Measurements from ENCODE around the gene DUOX1. TPM values are rescaled to one million over a fixed set of nuclear protein-coding genes. Genes with fewer than 3 reads are reported as not detected.
"Not testable (repeated sequence)": the region's sequence is repeated elsewhere in the genome, so short reads cannot be mapped to it uniquely, and the experiment has no call there.

The DUOX1 gene
- total RNA-seq (2014; rRNA removed; shearing (Covaris generic)), result not detected in 2 replicates

DNA sequence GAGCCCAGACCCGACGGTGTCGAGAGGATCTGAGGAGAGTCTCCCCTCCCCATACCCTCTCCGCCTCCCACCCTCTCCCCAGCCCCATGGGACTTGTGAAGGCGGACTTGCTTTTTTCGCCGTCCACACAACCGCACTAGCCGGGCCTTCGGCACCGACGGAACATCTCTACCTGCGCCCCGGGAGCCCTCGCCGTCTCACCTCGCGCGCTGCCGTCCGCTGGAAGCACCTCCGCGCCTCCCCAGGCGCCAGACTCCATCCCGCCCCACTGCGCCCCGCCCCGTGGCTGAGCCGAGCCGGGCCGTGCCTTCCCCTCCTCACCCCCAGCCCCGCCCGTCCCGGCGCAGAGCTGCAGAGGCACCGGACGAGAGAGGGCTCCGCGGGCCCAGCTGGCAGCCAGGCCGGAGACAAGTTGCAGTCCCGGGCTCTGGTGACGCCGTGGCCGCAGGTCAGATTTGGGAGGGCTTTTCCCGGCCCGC, at the start of gene DUOX1, which contains the start of gene DUOXA1:
DUOX1 (plus strand) TSS at position 344 of the 479 bp plus-strand sequence. CDS start 1,973 bp downstream, outside the sequence.
DUOXA1 (minus strand) TSS at position 229 of the 479 bp plus-strand sequence. CDS start 6,865 bp downstream, outside the sequence.
- DNase-seq (ENCODE audit: low read depth), result no peak

DNA sequence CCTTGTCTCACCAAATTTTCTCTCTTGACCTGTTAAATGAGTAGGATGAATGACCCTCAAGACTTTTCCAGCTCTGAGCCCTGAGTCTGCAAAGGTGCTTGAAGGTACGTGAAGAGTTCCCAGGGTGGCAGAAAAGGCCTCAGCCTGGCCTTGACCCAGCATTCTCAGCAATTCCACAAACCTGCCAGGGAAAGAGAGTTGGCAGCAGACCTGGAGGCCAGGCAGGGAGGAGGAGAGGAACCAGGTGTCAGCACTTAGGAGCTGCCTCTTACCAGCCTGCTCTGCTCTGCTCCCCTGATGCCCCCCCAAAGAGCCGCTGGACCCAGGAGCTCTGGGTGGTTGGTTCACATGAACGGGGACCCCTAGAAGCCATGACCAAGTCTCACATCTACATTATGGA, 49.2 kb upstream of the DUOX1 start:
- not testable (repeated sequence) for DNase-seq (ENCODE audit: low read depth)

DNA sequence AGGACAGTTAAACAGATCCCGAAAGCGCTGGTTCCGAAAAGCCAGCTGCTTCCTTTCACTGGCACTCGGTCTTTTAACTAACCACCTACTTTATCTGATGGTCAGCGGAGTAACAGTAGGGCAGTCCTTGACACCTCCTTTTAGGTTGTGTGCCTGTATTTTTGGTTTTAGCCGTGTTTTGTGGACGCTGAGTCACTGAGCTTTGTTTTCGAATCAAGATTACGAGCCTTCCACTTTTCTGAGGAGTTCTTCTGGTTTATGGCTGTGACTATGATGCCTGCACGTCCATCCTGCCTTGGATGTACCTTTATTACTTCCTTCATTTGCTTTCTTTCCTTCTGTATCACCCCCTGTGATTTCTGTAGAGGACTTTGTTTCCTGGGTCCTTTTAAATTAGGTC, 47.4 kb upstream of the DUOX1 start:
- DNase-seq (ENCODE audit: low read depth), result not testable (repeated sequence)

DNA sequence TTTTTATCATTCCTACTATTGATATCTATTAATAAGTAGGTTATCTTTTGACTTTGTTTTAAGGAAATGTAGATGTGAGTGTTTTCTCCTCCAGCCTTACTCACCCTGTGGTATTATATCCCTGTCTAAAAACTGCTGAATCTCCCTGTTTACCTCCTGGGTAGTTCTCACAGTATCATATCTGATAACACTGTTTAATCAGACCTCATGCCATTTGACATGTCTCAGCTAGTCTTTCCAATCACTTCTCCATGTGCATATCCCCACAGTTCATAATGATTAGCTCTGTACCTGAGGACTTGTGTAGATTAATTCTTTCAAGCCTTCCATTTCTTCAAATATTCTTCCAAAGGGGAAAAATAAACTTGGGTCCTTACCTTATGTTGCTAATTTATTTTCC, 46.6 kb upstream of the DUOX1 start:
- DNase-seq (ENCODE audit: low read depth), result no peak

DNA sequence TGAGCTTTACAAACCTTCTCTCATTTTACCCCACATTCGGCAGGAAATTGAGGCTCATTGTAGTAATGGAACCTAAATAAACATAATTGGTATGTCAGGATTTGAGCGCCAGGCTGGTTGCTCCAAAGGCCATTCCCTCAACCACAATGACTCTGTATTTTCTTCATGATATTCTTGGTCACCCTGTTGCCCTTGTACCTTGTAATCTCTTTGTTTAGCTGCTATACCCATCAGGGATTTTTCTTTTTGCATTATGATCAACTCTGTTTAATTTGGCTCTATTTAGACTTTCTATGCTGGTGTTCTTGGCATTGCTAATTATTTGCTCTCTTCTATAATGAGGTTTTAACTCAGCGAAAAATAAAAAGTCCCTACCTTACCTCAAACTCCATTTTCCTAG, 45.6 kb upstream of the DUOX1 start:
- DNase-seq (ENCODE audit: low read depth), result no peak

DNA sequence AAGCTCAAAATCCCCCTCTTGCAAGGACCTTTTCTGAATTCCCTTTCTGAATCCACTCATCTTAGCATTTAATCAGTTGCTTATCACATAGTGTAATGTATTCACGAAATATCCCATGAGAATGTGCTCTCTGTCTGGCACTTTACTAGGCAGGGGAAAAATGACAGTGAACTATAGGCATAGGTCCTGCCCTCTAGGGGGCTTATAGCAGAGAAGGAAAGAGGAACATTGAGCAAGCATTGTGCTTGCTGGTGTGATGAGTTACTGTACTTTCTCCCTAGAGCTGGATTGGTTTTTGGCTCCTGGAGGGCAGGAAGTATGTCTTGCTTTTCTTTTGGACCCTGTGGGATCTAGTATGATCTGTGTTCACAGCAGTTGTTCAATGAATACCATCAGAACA, 42.3 kb upstream of the DUOX1 start:
- no peak for DNase-seq (ENCODE audit: low read depth)

DNA sequence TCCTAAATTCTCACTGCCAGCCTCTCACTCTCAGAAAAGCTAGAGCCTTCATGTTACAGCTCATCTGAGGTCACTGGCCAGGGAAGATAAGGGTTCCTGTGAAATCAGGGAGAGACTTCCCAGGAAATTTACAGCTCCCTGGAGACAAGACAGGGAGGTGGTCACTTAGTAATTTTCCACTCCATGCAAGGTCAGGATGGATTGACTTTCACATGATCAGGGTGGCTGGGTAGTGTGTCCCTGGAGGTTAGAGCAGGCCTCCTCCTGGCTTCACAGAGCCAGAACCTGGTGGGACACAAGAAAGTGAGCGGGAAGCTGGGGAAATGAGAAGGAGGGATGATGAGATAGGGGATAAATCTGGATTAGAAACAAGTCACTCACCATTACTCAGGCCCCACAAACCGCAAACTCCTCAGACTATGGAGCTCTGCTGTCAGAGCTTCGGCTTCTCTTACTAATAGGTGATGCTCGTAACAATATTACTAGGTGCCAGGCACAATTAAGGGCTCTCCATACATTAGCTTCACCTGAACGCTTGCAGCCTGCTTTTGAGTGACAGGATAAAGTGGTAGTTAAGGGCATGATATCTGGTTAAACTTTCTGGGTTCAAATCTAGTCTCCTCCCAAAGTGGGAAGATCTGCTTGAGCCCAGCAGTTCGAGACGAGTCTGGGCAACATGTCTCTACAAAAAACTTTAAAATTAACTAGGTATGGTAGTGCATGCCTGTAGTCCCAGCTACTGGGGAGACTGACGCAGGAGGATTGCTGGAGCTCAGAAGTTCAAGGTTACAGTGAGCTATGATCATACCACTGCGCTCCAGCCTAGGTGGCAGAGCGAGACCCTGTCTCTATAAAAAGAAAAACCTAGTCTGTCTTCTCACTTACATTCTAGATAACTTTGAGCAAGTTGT, 40.7 kb upstream of the DUOX1 start:
- peak; percentile 34 for DNase-seq (ENCODE audit: low read depth)

DNA sequence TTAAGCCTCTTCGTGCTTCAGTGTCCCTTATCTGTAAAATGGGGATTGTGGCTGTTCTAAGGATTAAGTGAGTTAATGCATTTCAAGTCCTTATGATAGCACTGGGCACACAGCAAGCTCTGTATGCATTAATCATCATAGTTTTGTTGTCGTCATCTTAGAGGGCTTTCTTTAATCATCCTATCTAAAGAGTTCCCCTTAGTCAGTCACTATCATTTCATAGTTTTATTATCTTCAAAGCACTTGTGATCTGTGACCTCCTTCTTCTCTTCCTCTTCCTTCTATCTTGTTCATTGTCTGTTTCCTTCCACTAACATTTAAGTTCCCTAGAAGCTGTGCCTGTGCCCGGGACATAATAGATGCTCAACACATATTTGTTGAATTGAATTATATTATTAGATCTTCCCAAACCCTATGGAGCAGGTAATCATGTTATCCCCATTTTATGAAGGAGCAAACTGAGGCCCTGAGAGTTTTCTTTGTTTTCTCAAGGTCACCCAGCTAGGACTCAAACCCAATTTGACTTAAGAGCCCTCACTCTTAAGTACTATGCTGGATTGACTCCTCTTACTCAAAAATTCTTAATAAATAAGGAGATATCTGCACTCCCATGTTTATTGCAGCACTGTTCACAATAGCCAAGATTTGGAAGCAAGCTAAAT, 40.0 kb upstream of the DUOX1 start:
- no peak for DNase-seq (ENCODE audit: low read depth)

DNA sequence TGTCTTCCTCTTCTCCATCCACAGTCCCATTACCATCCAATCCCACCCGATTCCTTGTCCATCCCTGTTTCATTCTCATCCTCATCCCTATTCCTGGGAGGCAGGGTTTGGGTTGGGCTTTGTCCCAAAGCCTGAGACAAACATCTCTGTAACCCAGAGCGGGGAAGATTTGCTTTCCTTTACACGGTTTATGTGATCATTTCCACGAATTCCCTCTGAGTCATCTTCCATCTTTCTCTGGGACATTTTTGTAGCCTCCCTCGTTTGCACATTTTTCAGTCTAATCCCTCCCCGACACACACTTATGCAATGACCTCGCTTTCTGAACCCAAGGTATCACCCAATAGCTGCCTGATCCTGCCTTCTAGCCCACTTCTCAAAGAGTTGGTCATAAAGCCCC, 38.6 kb upstream of the DUOX1 start:
- DNase-seq (ENCODE audit: low read depth), result peak; percentile 22

DNA sequence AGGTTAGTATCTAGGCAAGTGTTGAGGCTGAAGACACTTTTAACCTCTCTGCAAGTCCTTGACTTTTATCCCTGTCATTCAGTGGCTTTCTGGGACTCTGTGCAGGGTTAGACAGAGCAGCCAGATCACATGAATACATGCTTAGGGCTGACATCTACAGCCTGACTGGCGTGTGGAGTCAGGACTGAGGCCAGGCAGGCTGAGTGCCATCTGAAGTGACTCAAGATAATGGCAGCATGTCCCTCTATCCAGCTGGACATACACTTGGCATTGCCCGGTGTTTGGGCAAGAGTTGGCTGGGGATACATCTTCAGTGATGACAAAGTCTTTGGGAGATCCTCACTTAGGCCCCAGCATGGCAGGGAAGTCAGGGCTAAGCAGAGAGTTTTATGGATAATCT, 38.2 kb upstream of the DUOX1 start:
- DNase-seq (ENCODE audit: low read depth), result no peak

DNA sequence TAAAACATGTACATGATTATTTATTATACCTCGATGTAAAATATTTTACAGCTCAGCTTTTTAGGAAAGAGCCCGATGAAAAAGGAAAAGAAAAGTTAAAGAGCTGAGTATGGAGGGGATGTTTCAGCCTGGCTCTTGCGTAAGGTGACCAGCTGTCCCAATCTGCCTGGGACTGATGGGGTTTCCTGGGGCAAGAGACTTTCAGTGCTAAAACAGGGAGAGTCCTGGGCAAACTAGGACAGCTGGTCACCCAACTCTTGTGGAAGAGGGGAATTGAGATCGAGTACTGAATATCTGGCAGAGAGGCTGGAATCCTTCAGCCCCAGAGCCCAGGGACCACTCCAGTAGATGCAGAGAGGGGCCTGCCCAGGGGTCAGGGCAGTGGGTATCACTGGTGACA, 36.8 kb upstream of the DUOX1 start:
- DNase-seq (ENCODE audit: low read depth), result no peak

DNA sequence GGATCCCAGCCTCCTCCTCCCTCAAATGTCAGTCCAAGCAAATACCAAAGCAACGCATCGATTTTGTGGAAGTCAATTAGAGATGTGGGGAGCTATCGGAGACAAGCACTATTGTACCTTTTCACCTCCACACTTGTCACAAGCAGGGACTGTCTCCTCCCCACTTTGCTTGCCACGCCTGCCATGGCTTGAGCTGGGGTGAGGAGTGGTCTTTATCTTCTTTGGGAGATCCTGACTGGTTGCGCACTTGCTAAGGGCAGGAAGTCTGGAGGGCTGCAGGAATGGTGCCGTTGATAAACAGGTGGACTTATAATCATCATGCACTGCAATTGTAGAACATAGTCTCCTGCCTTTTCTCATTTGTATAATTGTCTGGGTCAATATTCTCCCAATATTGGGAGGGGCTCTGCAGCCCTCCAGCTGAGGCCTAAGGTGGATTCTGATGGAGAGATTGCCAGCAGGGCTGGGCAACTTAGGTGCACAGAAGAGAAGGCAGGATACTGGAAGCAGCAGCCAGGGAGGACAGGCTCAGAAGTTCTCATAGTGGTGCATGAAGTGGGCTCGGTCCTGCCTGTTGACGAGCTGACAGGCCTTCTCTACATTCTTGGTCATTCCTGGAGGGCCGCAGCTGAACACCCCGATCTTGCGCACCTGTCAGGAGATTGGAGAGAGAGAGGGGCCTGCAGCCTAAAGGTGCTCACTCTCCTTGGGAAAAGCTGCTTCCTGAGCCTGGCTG, 36.0 kb upstream of the DUOX1 start:
- no peak for DNase-seq (ENCODE audit: low read depth)

DNA sequence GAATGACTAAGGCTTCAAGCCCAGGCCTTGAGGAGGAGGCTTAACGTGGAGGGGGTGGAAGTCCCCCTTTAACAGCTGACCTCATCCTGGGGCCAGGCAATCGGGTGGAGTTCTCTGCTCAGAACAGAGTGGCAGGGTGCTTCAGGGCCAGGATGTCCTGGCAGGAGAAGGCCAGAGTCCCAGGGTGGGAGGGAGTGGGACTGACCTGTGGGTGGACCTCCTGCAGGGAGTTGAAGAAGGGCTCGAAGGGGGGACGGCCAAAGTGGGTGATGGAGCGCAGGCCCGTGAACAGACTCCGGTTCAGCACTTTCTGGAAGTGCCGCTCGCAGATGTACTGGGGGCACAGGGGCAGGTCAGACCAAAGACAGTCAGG, 35.5 kb upstream of the DUOX1 start:
- no peak for DNase-seq (ENCODE audit: low read depth)

DNA sequence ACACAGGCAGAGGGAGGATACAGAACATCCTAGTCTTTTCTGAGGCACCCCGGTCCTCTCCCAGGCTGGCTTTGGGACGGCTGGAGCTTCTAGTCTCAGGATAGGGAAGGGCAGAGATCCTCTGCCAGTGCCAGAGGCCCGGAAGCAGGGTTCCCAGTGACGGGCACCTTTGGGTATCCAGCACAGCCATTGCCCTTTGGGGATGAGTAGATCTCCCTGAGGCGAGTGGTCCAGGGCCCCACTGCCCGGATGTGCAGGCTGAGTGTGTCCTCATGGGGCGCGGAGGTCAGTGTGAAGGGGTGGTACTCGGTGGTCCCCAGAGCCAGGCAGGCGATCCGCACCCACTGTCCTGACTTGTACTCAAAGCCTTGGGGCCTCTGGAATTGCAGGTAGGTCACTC, 34.1 kb upstream of the DUOX1 start:
- DNase-seq (ENCODE audit: low read depth), result no peak

DNA sequence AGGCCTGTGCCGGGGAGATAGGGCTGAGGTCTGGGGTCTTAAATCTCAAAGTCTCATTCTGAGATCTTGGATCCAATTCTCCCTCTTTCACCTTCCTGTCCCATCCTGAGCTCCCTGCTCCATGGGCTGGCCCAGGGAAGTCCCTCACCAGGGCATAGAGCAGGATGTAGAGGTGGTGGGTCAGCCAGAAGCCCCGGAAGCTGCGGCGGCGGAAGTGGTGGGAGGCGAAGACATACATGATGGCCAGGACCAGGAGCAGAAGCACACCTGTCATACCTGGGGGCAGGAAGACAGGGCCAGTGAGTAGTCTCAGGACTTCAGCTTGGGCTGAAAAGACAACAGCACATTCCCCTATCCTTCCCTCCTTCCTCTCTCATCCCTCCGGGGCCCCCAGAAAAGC, 32.3 kb upstream of the DUOX1 start:
- no peak for DNase-seq (ENCODE audit: low read depth)

DNA sequence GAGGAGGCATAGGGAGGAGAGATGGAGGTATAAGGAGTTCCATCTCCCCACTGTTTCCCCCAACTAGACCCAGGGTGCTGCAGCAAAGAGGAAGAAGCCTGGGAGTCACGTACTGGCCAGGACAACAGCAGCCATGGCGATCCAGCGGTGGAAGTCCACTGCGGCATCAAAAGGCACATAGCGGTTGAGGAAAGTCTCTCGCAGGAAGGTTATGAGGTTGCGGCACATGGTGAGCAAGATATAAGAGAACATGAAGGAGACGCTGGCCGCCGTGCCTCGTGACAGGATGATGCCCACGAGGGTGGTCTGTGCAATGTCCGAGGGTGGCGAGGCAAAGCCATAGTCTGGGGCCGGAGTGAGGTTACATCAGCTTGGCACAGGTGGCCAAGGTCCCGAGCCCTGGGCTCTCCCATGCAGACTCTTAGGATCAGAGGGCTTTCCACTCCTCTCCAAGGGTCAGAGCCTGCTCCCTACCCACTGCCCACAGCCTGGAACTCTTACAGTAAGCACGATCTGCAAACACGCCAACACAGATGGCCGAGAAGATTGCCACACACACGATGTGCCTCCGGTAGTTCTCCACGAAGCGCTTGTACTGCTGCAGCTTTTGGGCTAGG, 30.1 kb upstream of the DUOX1 start:
- DNase-seq (ENCODE audit: low read depth), result no peak

DNA sequence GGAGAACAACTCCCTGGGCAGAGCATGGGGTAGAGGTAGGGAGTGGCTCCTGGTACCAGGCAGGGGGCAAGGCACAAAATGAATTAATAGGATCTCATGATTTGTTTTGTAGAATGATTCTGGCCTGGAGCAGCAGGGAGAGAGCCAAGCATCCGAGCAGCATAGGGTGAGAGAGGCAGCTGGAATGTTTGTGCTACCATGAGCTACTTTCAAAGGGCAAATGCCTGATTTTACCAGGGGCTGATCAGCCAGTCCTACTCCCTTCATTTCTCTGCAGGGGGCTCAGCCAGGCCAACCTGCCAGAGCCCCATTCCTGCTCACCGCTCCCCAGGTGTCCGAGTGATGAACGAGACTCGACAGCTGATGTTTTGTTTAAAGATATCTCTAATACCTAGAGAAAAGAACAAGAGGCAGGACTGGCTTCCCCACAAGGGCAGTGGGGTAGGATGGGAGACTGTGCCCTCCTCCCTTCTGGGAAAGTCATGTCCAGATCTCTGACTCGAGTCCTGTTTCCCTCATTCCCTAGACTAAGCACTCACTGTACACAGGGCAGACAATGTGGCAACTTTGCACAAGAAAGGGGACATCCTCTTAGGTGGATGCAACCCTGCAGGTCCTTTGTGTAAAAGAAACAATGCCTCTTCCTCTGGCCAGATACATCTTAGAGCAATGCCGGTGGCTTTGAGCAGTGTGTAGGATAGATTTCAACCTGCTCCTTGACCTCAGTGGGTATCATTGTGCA, 28.7 kb upstream of the DUOX1 start:
- DNase-seq (ENCODE audit: low read depth), result no peak

DNA sequence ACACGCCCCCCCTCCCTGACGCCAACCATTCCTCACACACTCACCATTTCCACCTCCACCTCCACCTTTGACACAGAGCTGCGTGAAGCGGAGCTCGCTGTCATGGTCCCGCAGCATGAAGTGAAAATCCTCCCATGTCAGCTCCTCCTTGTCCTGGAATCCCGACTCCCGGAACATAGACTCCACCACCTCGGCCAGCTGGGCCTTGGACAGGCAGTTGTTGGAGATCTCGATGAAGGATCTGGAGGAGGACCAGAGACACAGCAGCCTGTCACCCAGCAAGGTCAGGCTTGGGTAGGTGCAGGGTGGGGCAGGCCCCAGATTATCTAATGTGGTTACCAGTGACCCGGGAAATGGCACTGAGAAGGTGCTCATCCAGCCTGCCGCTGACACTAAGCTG, 28.0 kb upstream of the DUOX1 start:
- DNase-seq (ENCODE audit: low read depth), result no peak

DNA sequence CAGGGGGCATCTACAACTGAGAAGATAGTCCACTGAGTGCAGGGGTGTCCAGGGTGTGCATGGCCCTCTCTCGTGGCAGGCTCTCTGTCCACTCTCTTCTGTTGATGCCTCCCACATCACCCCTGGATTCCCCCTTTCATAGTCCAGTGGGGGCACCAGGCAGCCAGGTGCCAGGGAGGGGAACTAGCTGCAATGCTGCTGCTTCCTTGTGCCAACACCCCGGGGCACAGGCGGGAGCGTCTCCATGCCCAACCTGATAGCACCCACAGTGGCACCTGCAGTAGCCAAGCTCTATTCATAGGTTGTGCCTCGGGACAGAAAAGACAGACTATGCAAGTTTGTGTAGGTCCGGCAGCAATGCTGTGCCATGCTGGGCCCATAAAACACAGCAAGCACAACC, 27.6 kb upstream of the DUOX1 start:
- no peak for DNase-seq (ENCODE audit: low read depth)

DNA sequence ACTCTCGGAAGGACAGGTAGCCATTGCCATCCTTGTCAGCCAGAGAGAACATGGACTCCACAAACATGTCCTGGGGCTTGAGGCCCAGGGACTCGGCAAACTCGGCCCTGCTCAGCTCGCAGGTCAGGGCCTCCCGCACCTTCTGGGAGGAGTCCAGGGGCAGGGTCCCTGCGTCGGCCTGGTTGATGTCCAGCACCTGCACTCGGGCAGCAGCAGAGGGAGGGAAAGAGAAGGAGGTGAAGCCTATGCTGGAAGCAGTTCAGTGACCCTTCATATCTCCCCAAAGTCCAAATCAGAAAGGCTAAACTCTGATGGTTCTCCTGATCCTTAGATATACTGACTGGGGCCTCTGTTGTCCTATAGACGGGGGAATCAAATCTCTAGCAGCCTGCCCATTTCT, 25.6 kb upstream of the DUOX1 start:
- DNase-seq (ENCODE audit: low read depth), result not testable (repeated sequence)

DNA sequence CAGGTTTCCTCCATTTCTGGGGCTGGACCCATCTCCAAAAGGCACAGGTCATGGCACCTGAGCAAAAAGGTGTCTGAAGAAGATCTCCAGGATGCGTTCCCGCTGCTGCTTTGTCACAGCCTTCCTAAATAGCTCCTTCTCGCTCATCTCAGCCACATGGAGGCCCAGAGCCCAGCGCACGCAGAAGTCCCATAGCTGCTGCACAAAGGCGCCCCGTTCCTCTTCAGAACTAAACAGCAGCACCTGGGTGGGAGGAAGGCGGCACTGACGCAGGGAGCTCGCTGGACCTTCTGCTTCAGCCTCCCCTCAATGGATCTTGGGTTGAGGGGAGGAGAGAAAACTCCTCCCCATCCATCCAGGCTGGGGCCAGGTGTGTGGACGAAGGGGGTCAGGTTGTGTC, 24.2 kb upstream of the DUOX1 start:
- DNase-seq (ENCODE audit: low read depth), result no peak

Measured in RPMI7951 (cell line).